OCI-LY7 (cell line): Measurements from ENCODE around the gene IMMP2L.

ENCODE experiments used
- CTCF ChIP-seq: fragments of 200-600 bp; sonication (generic); conservative IDR thresholded peaks from 2 replicates; pipeline ENCODE4 v1.5.1; 2014; ENCODE audit warnings: mild to moderate bottlenecking, antibody characterized with exemption, low read length, moderate library complexity, mixed read lengths
- EZH2phosphoT487 ChIP-seq: fragments of 200-600 bp; sonication (generic); IDR thresholded peaks from 2 replicates; pipeline ENCODE4 v1.6.1; 2018; ENCODE audit warnings: low read depth, borderline replicate concordance, mild to moderate bottlenecking, mixed run types, antibody characterized with exemption, low read length, moderate library complexity, mixed read lengths

- TF ChIP-seq CTCF (no peak), EZH2phosphoT487 (no peak)
Measured at GRCh38 chr7:110960811-110961210, 601.5 kb downstream of the IMMP2L start.
